Suprapubic skin (tissue), 4 donors: ENCODE results near the gene IRF2BP2. TPM values are rescaled to one million over a fixed set of nuclear protein-coding genes. Genes with fewer than 3 reads are reported as not detected.

ENCODE experiments used
- DNase-seq, 2 donors: peaks; one replicate each; pipeline ENCODE4 v3.0.0-alpha.2; 2019; ENCODE audit warnings: low spot score in 2 of 2
- H3K27ac ChIP-seq: fragments of 200-600 bp; sonication (generic); one replicate; pipeline ENCODE4 v1.5.1; 2019
- H3K27me3 ChIP-seq: fragments of 200-600 bp; sonication (generic); one replicate; pipeline ENCODE4 v1.5.1; 2019
- H3K36me3 ChIP-seq: fragments of 200-600 bp; sonication (generic); one replicate; pipeline ENCODE4 v1.5.1; 2019
- H3K4me1 ChIP-seq: fragments of 200-600 bp; sonication (generic); one replicate; pipeline ENCODE4 v1.5.1; 2019
- H3K4me3 ChIP-seq: fragments of 200-600 bp; sonication (generic); one replicate; pipeline ENCODE4 v1.5.1; 2019; ENCODE audit warnings: mild to moderate bottlenecking
- H3K9me3 ChIP-seq: fragments of 200-600 bp; sonication (generic); one replicate; pipeline ENCODE4 v1.5.1; 2019
- CTCF ChIP-seq, 2 donors: fragments of 200-600 bp in 1 of 2; fragments of 450-650 bp in 1 of 2; sonication (generic) in 1 of 2; IDR thresholded peaks; one replicate each; pipeline ENCODE4 v1.5.1; 2016 to 2019; ENCODE audit warnings: antibody characterized with exemption in 2 of 2, mild to moderate bottlenecking in 1 of 2, moderate library complexity in 1 of 2
- EP300 ChIP-seq: sonication (generic); formaldehyde crosslinking; IDR thresholded peaks from one replicate; pipeline ENCODE4 v1.6.1; 2017; ENCODE audit warnings: antibody characterized with exemption
- POLR2A ChIP-seq, 2 donors: fragments of 450-650 bp; IDR thresholded peaks; one replicate each; pipeline ENCODE4 v1.6.1; 2017; ENCODE audit warnings: antibody characterized with exemption in 2 of 2, mild to moderate bottlenecking in 2 of 2, moderate library complexity in 2 of 2
- POLR2AphosphoS5 ChIP-seq, 3 donors: sonication (generic); formaldehyde crosslinking; IDR thresholded peaks; one replicate each; pipeline ENCODE4 v1.6.1; 2017; ENCODE audit warnings: antibody characterized with exemption in 3 of 3
- WGBS: methylation state at CpG from one replicate; pipeline ENCODE4 v1.1.5; 2018; 5-methylcytosine and 5-hydroxymethylcytosine counted together
- total RNA-seq, 4 donors: library from RNA; depleted of rRNA; stranded (reverse); fragments of >200 nt; gene quantifications; one replicate each; pipeline ENCODE4 v1.1.0, GENCODE V29; 2016

The IRF2BP2 gene
- total RNA-seq, 4 donors from 2014 or later, result 129 to 195 (median 159) TPM

GRCh38 chr1:234582681-234583301 is 27.2 kb downstream of the IRF2BP2 start:
- Histone ChIP-seq H3K4me3 (no peak overlapping the region), H3K27ac (no peak overlapping the region), H3K27me3 (no peaks in the 10 kb centered on the region), H3K9me3 (no peaks in the 10 kb centered on the region), H3K36me3 (no peaks in the 10 kb centered on the region), H3K4me1 (peaks cover 17% of the 10 kb centered on the region)
- DNase-seq, result no peak
- TF ChIP-seq CTCF (IDR thresholded peaks at IDR 0.05) (no peak), EP300 (no peak), POLR2AphosphoS5 (IDR thresholded peaks at IDR 0.05) (no peak)
- WGBS, result 87% methylated on average over 9 of the region's 9 CpGs

GRCh38 chr1:234582186-234582585 is 27.8 kb downstream of the IRF2BP2 start:
- Histone ChIP-seq H3K4me1 (peaks cover 17% of the 10 kb centered on the region), H3K27me3 (no peaks in the 10 kb centered on the region), H3K4me3 (no peak overlapping the region), H3K36me3 (no peaks in the 10 kb centered on the region), H3K27ac (no peak overlapping the region), H3K9me3 (no peaks in the 10 kb centered on the region)
- no peak for DNase-seq
- TF ChIP-seq POLR2A (IDR thresholded peaks at IDR 0.05) (no peak), CTCF (IDR thresholded peaks at IDR 0.05) (no peak), POLR2AphosphoS5 (IDR thresholded peaks at IDR 0.05) (no peak), EP300 (no peak)
- 88% methylated on average over 8 of the region's 8 CpGs for WGBS

DNA sequence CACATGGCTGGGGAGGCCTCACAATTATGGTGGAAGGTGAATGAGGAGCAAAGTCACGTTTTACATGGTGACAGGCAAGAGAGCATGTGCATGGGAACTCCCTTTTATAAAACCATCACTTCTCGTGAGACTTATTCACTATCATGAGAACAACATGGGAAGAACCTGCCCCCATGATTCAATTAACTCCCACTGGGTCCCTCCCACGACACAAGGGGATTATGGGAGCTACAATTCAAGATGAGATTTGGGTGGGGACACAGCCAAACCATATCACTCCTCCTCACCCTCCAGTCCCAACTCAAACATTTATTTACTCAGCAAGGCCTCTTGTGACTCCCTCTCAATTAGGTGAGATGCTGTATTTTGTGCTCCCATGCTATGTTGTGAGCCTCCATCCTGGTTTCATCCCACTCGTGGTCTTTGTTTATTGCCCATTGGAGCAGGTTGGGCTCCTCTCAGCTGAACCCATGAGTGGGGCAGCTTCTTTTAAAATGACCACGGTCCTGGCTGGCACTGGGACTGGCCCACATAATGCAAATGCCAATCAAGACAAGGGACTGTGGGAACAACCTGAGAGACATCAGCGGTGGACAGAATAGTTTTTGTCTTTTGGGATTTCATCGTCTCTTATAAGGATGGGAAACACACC is 28.8 kb downstream of the IRF2BP2 start:
- no peaks in the 10 kb centered on the region for H3K27me3 ChIP-seq
- peaks cover 17% of the 10 kb centered on the region for H3K4me1 ChIP-seq
- H3K4me3 ChIP-seq, result no peak overlapping the region
- 97% methylated on average over 7 of the region's 7 CpGs for WGBS
- TF ChIP-seq CTCF (IDR thresholded peaks at IDR 0.05), result no peak
- no peak for TF ChIP-seq EP300
- TF ChIP-seq POLR2A (IDR thresholded peaks at IDR 0.05), result no peak
- no peak for TF ChIP-seq POLR2AphosphoS5 (IDR thresholded peaks at IDR 0.05)
- H3K36me3 ChIP-seq, result no peaks in the 10 kb centered on the region
- H3K9me3 ChIP-seq, result no peaks in the 10 kb centered on the region
- no peak for DNase-seq
- H3K27ac ChIP-seq, result no peak overlapping the region

GRCh38 chr1:234579967-234580366 is 30.0 kb downstream of the IRF2BP2 start:
- H3K27ac ChIP-seq, result no peak overlapping the region
- H3K27me3 ChIP-seq, result no peaks in the 10 kb centered on the region
- DNase-seq, result no peak
- TF ChIP-seq EP300 (no peak), CTCF (IDR thresholded peaks at IDR 0.05) (no peak), POLR2A (IDR thresholded peaks at IDR 0.05) (no peak), POLR2AphosphoS5 (IDR thresholded peaks at IDR 0.05) (no peak)
- no peaks in the 10 kb centered on the region for H3K9me3 ChIP-seq
- H3K4me3 ChIP-seq, result no peak overlapping the region
- no peaks in the 10 kb centered on the region for H3K36me3 ChIP-seq
- peaks cover 5% of the 10 kb centered on the region for H3K4me1 ChIP-seq

GRCh38 chr1:234578735-234579134 is 31.2 kb downstream of the IRF2BP2 start:
- no peaks in the 10 kb centered on the region for H3K36me3 ChIP-seq
- no peak overlapping the region for H3K27ac ChIP-seq
- WGBS, result 93% methylated on average over 8 of the region's 8 CpGs
- H3K9me3 ChIP-seq, result no peaks in the 10 kb centered on the region
- no peak for DNase-seq
- no peak for TF ChIP-seq CTCF (IDR thresholded peaks at IDR 0.05)
- TF ChIP-seq EP300, result no peak
- TF ChIP-seq POLR2A (IDR thresholded peaks at IDR 0.05), result no peak
- no peak for TF ChIP-seq POLR2AphosphoS5 (IDR thresholded peaks at IDR 0.05)
- peaks cover 5% of the 10 kb centered on the region for H3K4me1 ChIP-seq
- no peaks in the 10 kb centered on the region for H3K27me3 ChIP-seq
- H3K4me3 ChIP-seq, result no peak overlapping the region
